ENCODE measurements around the gene ZNF335. TPM values are rescaled to one million over a fixed set of nuclear protein-coding genes. Genes with fewer than 3 reads are reported as not detected.

ZNF335 gene
- total RNA-seq, 1 donor from 2014 or later: 10.0 TPM

DNA sequence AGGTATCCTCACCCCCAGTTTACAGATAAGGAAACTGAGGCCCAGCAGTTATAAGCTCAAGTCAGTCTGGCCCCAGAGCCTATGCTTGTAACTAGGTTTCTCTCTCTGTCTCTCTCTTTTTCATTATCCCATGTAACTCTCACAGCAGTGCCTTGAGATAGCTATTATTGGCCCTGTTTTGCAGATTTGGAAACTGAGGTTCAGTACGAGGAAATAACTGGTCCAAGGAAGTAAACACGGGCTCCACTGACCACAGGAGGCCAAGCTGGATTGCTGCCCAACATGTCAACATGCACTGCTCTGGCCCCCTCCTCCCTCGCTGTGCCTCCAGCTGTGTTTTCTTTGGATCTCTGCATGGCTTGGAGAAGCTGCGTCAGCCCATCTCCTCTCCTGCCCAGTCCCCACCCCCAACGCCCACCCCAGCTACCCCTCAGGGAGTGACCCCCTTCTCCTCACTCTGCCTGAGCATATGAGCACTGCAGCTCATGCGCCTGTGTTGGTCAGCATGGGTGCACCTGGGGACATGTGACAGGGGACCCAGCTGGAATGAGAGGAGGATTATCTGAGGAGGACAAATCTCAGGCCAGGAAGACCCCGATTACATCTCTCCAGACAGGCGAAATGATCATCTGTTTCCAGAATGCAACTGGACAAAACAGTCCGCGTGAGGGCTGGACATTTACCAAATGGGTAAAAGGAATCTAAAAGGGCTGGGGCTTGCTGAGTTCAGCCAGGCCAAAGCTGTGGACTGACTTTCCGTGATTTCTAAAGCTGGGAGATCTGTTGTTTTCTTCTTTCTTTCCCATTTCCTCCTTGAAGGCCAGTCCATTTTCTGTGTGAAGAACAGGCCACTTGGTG is 52.2 kb downstream of the ZNF335 start:
- ATAC-seq: peak; percentile 80
- peak; percentile 86 for DNase-seq
- intact Hi-C loops (cut with micrococcal nuclease): no loop called here

GRCh38 chr20:45918779-45919537 is 53.0 kb downstream of the ZNF335 start:
- DNase-seq (peak; percentile 34), ATAC-seq (peak; percentile 4)
- intact Hi-C loops (cut with micrococcal nuclease): no loop called here

GRCh38 chr20:45918182-45918737 is 53.7 kb downstream of the ZNF335 start:
- ATAC-seq (peak; percentile 54), DNase-seq (no peak)
- intact Hi-C loops (cut with micrococcal nuclease): no loop called here

DNA sequence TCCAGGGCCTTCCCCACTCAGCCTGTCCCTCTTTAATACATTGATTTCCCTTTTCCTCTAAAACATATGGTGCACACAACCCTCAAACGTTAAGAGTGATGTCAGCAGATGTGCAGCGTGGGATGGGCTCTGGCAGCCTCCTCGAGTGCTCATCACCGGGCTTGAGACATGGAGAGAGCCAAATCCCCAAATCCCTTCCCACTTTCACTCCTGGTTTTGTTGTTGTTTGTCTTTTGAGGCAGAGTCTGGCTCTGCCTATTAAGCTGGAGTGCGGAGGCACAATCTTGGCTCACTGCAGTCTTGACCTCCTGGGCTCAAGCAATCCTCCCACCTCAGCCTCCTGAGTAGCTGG is 54.2 kb downstream of the ZNF335 start:
- peak; percentile 26 for ATAC-seq
- DNase-seq: peak; percentile 64
- intact Hi-C loops (cut with micrococcal nuclease): no loop called here

- intact Hi-C loops (cut with micrococcal nuclease): no loop called here
- DNase-seq (no peak), ATAC-seq (no peak)
Measured at GRCh38 chr20:45913116-45913515, 58.9 kb downstream of the ZNF335 start.

- DNase-seq (no peak), ATAC-seq (no peak)
- intact Hi-C loops (cut with micrococcal nuclease): no loop called here
Measured at GRCh38 chr20:45912344-45912682, 59.7 kb downstream of the ZNF335 start.

GRCh38 chr20:45911486-45912343 is 60.3 kb downstream of the ZNF335 start, which contains the start of gene PLTP:
PLTP (minus strand) TSS chr20:45912155; CDS start chr20:45911452, 703 bp downstream.
- DNase-seq: peak; percentile 88
- peak; percentile 79 for ATAC-seq
- intact Hi-C loops (cut with micrococcal nuclease): no loop called here

GRCh38 chr20:45910670-45911485 is 61.1 kb downstream of the ZNF335 start:
- peak; percentile 85 for ATAC-seq
- intact Hi-C loops (cut with micrococcal nuclease): no loop called here

GRCh38 chr20:45909817-45910669 is 62.0 kb downstream of the ZNF335 start:
- intact Hi-C loops (cut with micrococcal nuclease): no loop called here
- ATAC-seq: no peak
- no peak for DNase-seq

More at GRCh38 chr20:45910670-45911485, 61.1 kb downstream of the ZNF335 start:
- DNase-seq: peak; percentile 96

GRCh38 chr20:45909336-45909808 is 62.6 kb downstream of the ZNF335 start:
- intact Hi-C loops (cut with micrococcal nuclease): no loop called here
- DNase-seq (no peak), ATAC-seq (no peak)

DNA sequence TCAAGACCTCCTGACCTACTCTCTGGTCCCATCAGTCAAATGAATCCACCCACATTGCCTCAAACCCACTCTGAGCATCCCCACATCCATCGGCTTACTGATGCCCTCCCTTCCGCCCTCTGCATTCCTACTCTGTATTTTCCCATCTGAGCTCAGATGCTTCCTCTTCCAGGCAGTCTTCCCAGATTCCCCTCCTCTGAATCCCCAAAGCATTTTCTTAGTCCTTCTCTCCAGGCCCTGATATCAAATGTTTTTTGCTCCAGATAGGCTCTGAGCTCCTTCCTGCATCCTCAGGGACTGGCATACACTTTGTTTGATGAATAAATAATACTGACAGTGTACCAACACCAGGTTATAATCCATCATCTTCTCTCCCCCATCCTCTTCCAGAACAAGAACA is 63.9 kb downstream of the ZNF335 start:
- DNase-seq (no peak), ATAC-seq (no peak)
- intact Hi-C loops (cut with micrococcal nuclease): no loop called here

GRCh38 chr20:45907219-45907948 is 64.6 kb downstream of the ZNF335 start:
- DNase-seq: no peak
- intact Hi-C loops (cut with micrococcal nuclease): no loop called here
- ATAC-seq: no peak

DNA sequence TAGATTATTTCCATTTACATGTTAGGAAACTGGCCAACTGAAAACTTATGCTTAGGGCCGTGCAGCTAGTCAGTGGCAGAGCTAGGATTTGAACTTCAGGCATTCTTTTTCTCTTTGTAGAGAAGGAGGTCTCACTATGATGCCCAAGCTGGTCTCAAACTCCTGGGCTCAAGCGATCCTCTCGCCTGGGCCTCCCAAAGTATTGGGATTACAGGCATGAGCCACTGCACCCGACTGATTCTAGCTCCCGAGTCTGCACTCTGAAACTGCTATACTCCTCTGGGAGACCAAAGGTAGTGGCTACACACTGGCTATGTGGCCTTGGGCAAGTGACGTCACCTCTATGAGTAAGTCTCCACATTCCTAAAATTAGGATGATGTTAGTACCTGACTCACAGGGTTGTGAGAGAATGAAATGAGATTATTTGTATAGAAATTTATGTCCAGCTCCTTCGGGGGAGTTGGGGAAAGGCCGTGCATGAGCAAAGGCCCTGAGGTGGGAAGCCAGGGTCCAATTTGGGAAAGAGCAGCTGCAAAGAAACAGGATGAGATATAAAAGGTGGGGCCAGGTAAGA is 66.4 kb downstream of the ZNF335 start:
- no peak for ATAC-seq
- intact Hi-C loops (cut with micrococcal nuclease): no loop called here
- no peak for DNase-seq

- DNase-seq (no peak), ATAC-seq (no peak)
- intact Hi-C loops (cut with micrococcal nuclease): no loop called here
Measured at GRCh38 chr20:45904583-45905504, 67.2 kb downstream of the ZNF335 start.

GRCh38 chr20:45902199-45902701 is 69.8 kb downstream of the ZNF335 start:
- no peak for ATAC-seq
- DNase-seq: no peak
- intact Hi-C loops (cut with micrococcal nuclease): no loop called here

Measured in left ventricle myocardium superior (tissue), 1 donor.